Measurements from ENCODE around the gene SREBF2.

Gene SREBF2

GRCh38 chr22:41832553-41833368 is at the start of gene SREBF2:
Gene SREBF2, plus strand, starts transcription at chr22:41833105. Its CDS starts 166 bp downstream, at chr22:41833271.
- H3K27ac Mint-ChIP-seq = peak within 1 kb of the TSS; percentile 98 to 100 (median 99)
- no peaks in the 10 kb centered on the region for H3K9me3 Mint-ChIP-seq
- no peak for TF ChIP-seq CTCF (IDR thresholded peaks at IDR 0.05; ENCODE audit: unreplicated experiment in 3 of 3)
- peaks cover 18% of the 10 kb centered on the region for H3K36me3 Mint-ChIP-seq (ENCODE audit: low read depth)
- H3K4me3 Mint-ChIP-seq = peak within 1 kb of the TSS; percentile 96 to 99 (median 97)
- no peaks in the 10 kb centered on the region for H3K27me3 Mint-ChIP-seq (ENCODE audit: low read depth)
- H3K4me1 Mint-ChIP-seq = peaks cover 54% of the 10 kb centered on the region

GRCh38 chr22:41787331-41787730 is 45.6 kb upstream of the SREBF2 start:
- Mint-ChIP-seq H3K36me3 (ENCODE audit: low read depth) (no peaks in the 10 kb centered on the region), H3K4me3 (no peak overlapping the region), H3K9me3 (peaks cover 1% of the 10 kb centered on the region), H3K27me3 (ENCODE audit: low read depth) (peaks cover 3% of the 10 kb centered on the region), H3K4me1 (no peaks in the 10 kb centered on the region), H3K27ac (no peak overlapping the region)
- TF ChIP-seq CTCF (IDR thresholded peaks at IDR 0.05; ENCODE audit: unreplicated experiment in 3 of 3) = no peak

GRCh38 chr22:41793871-41794270 is 39.0 kb upstream of the SREBF2 start:
- H3K4me1 Mint-ChIP-seq = no peaks in the 10 kb centered on the region

GRCh38 chr22:41798736-41799135 is 34.2 kb upstream of the SREBF2 start:
- H3K27me3 Mint-ChIP-seq (ENCODE audit: low read depth) = peaks cover 3% of the 10 kb centered on the region
- no peaks in the 10 kb centered on the region for H3K36me3 Mint-ChIP-seq (ENCODE audit: low read depth)
- H3K4me3 Mint-ChIP-seq = peak overlapping the region; percentile 68 to 98 (median 85)
- no peaks in the 10 kb centered on the region for H3K9me3 Mint-ChIP-seq
- H3K4me1 Mint-ChIP-seq = peaks cover 20% of the 10 kb centered on the region
- H3K27ac Mint-ChIP-seq = peak overlapping the region in 2 of 3 experiments; percentile 95 to 96
- TF ChIP-seq CTCF (IDR thresholded peaks at IDR 0.05; ENCODE audit: unreplicated experiment in 3 of 3) = no peak

More at GRCh38 chr22:41793871-41794270, 39.0 kb upstream of the SREBF2 start:
- H3K27ac Mint-ChIP-seq = no peak overlapping the region
- H3K4me3 Mint-ChIP-seq = no peak overlapping the region
- no peak for TF ChIP-seq CTCF (IDR thresholded peaks at IDR 0.05; ENCODE audit: unreplicated experiment in 3 of 3)
- peaks cover 3% of the 10 kb centered on the region for H3K27me3 Mint-ChIP-seq (ENCODE audit: low read depth)
- no peaks in the 10 kb centered on the region for H3K36me3 Mint-ChIP-seq (ENCODE audit: low read depth)
- peaks cover 4% of the 10 kb centered on the region for H3K9me3 Mint-ChIP-seq

GRCh38 chr22:41799486-41800347 is 33.2 kb upstream of the SREBF2 start:
- peaks cover 27% of the 10 kb centered on the region for H3K4me1 Mint-ChIP-seq
- no peaks in the 10 kb centered on the region for H3K9me3 Mint-ChIP-seq
- no peak for TF ChIP-seq CTCF (IDR thresholded peaks at IDR 0.05; ENCODE audit: unreplicated experiment in 3 of 3)
- H3K27me3 Mint-ChIP-seq (ENCODE audit: low read depth) = peaks cover 3% of the 10 kb centered on the region
- H3K4me3 Mint-ChIP-seq = peak overlapping the region; percentile 85 to 98 (median 98)
- peak overlapping the region; percentile 95 to 99 (median 96) for H3K27ac Mint-ChIP-seq
- H3K36me3 Mint-ChIP-seq (ENCODE audit: low read depth) = no peaks in the 10 kb centered on the region

Data from nephron (organoid).